ENCODE results near the gene CMTM3.
"Not testable (repeated sequence)": the region's sequence is repeated elsewhere in the genome, so short reads cannot be mapped to it uniquely, and the experiment has no call there.

- TF ChIP-seq POLR2A, EP300 (IDR thresholded peaks at IDR 0.05): not testable (repeated sequence)
Measured at GRCh38 chr16:66631558-66631957, 27.1 kb downstream of the CMTM3 start.

Measured in upper lobe of left lung (tissue), 4 donors.